ENCODE data around the gene FATE1. TPM values are rescaled to one million over a fixed set of nuclear protein-coding genes. Genes with fewer than 3 reads are reported as not detected.
A peak's percentile ranks its signal among the peaks of the same experiment; 100 is the strongest.
"Not testable (repeated sequence)": the region's sequence is repeated elsewhere in the genome, so short reads cannot be mapped to it uniquely, and the experiment has no call there.

The FATE1 gene
- total and polyA plus RNA-seq, 9 donors = 1.2 to 3.7 (median 1.9) TPM

DNA sequence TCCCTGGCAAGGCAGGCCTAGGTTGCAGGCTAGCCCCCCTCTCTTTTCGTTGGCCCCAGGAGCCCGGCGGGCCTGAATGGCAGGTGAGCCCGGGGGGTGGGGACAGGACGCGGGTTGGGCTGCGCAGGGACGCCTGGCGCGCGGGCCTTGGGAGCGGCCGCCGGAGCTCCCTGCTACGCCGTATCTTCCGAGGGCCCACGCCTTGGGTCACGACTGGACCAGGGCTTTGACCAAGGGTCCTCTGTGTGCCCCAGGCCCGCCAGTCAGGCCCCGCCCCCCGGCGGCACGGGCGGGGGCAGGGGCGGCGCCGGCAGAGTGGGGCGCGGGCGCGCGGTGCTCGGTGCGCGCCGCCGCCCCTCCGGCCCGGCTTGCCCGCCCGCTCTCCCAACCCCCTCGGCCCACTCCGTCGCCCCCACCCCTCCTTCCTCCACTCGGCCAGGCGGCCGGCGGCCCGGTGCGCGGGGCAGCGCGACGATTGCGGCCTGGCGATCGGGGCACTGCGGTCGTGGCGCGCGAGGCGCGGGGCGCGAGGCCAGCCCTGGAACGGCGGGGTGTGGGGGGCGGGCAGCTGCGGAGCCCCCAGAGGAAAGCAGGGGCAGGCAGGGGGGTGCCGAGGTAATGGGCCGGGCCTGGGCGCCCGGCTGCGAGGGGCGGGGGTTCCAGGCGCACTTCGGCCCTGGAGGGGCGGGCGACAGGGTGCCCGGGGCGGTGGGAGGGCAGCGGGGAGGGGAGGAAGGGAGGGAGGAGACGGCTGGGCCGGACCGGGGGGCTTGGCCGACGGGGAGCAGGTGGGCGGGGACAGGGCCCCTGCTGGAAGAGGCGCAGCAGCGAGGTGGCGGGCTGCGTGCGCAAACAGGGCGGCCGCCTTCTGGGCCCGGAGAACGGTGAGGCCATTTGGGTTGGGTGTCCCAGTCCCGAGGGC lies 20.9 kb upstream of the FATE1 start, which contains the start of gene PRRG3:
PRRG3 (plus strand) TSS at position 798 of the 922 bp plus-strand sequence. CDS start 3,357 bp downstream, outside the sequence.
- Histone ChIP-seq H3K9me3 (replicated peaks; ENCODE audit: control insufficient read depth, low read depth, low read length) (no peaks in the 10 kb centered on the region), H3K27ac (ENCODE audit: low read length) (peak within 1 kb of the TSS; percentile 82), H3K4me1 (ENCODE audit: control insufficient read depth, insufficient read depth, low read length) (peaks cover 20% of the 10 kb centered on the region), H3K36me3 (ENCODE audit: control insufficient read depth, insufficient read depth, low read length) (peaks cover 7% of the 10 kb centered on the region), H3K4me3 (ENCODE audit: low read length) (peak within 1 kb of the TSS; percentile 43), H3K27me3 (ENCODE audit: control insufficient read depth, insufficient read depth, low read length) (peaks cover 19% of the 10 kb centered on the region)
- 36% methylated on average over 86 of the region's 100 CpGs for WGBS (ENCODE audit: insufficient coverage)
- DNase-seq = peak; percentile 78

- Histone ChIP-seq H3K4me1 (ENCODE audit: control insufficient read depth, insufficient read depth, low read length) (peaks cover 20% of the 10 kb centered on the region), H3K9me3 (replicated peaks; ENCODE audit: control insufficient read depth, low read depth, low read length) (no peaks in the 10 kb centered on the region), H3K4me3 (ENCODE audit: low read length) (peak overlapping the region; percentile 43), H3K36me3 (ENCODE audit: control insufficient read depth, insufficient read depth, low read length) (peaks cover 12% of the 10 kb centered on the region), H3K27ac (ENCODE audit: low read length) (peak overlapping the region; percentile 82), H3K27me3 (ENCODE audit: control insufficient read depth, insufficient read depth, low read length) (peaks cover 21% of the 10 kb centered on the region)
- 36% methylated on average over 15 of the region's 19 CpGs for WGBS (ENCODE audit: insufficient coverage)
- peak; percentile 79 for DNase-seq
These were observed 20.1 kb upstream of the FATE1 start for GRCh38 chrX:151695583-151696340.

- Histone ChIP-seq H3K36me3 (ENCODE audit: control insufficient read depth, insufficient read depth, low read length) (peaks cover 22% of the 10 kb centered on the region), H3K27me3 (ENCODE audit: control insufficient read depth, insufficient read depth, low read length) (peaks cover 26% of the 10 kb centered on the region), H3K27ac (ENCODE audit: low read length) (peak overlapping the region; percentile 82), H3K4me1 (ENCODE audit: control insufficient read depth, insufficient read depth, low read length) (peaks cover 31% of the 10 kb centered on the region)
- DNase-seq = peak; percentile 48
- H3K4me3 ChIP-seq (ENCODE audit: low read length); H3K9me3 ChIP-seq (replicated peaks; ENCODE audit: control insufficient read depth, low read depth, low read length): not testable (repeated sequence)
- 60% methylated on average over 1 of the region's 8 CpGs for WGBS (ENCODE audit: insufficient coverage)
These were observed 18.8 kb upstream of the FATE1 start for GRCh38 chrX:151697082-151697481.

DNA sequence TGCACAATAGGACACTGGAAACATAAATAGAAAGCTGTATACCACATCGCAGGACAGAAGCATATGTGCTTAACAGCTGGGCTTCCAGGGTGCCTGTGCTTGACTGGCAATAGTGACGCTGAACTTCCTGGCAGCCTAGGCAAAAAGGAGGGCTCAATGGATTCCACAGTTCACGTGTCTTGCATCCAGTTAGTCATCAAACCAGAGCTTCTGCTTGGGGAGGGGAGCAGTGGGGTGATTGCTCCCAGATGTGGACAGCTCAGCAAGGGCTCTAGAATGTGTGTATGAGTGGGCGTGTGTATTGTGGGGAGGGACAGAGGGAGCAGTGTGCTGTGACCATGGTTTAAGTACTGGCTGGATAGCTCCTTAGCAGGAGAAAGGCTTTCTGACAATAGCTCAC lies 18.3 kb upstream of the FATE1 start:
- H3K4me3 ChIP-seq (ENCODE audit: low read length) = no peak overlapping the region
- no peaks in the 10 kb centered on the region for H3K9me3 ChIP-seq (replicated peaks; ENCODE audit: control insufficient read depth, low read depth, low read length)
- peak; percentile 96 for DNase-seq
- peaks cover 26% of the 10 kb centered on the region for H3K27me3 ChIP-seq (ENCODE audit: control insufficient read depth, insufficient read depth, low read length)
- WGBS (ENCODE audit: insufficient coverage) = 63% methylated on average over 4 of the region's 4 CpGs
- peak overlapping the region; percentile 82 for H3K27ac ChIP-seq (ENCODE audit: low read length)
- H3K36me3 ChIP-seq (ENCODE audit: control insufficient read depth, insufficient read depth, low read length) = peaks cover 22% of the 10 kb centered on the region
- peaks cover 35% of the 10 kb centered on the region for H3K4me1 ChIP-seq (ENCODE audit: control insufficient read depth, insufficient read depth, low read length)

GRCh38 chrX:151698485-151698884 lies 17.4 kb upstream of the FATE1 start:
- Histone ChIP-seq H3K4me1 (ENCODE audit: control insufficient read depth, insufficient read depth, low read length) (peaks cover 44% of the 10 kb centered on the region), H3K4me3 (ENCODE audit: low read length) (no peak overlapping the region), H3K9me3 (replicated peaks; ENCODE audit: control insufficient read depth, low read depth, low read length) (no peaks in the 10 kb centered on the region), H3K36me3 (ENCODE audit: control insufficient read depth, insufficient read depth, low read length) (peaks cover 22% of the 10 kb centered on the region), H3K27me3 (ENCODE audit: control insufficient read depth, insufficient read depth, low read length) (peaks cover 24% of the 10 kb centered on the region), H3K27ac (ENCODE audit: low read length) (no peak overlapping the region)
- no peak for DNase-seq
- 69% methylated on average over 5 of the region's 6 CpGs for WGBS (ENCODE audit: insufficient coverage)

DNA sequence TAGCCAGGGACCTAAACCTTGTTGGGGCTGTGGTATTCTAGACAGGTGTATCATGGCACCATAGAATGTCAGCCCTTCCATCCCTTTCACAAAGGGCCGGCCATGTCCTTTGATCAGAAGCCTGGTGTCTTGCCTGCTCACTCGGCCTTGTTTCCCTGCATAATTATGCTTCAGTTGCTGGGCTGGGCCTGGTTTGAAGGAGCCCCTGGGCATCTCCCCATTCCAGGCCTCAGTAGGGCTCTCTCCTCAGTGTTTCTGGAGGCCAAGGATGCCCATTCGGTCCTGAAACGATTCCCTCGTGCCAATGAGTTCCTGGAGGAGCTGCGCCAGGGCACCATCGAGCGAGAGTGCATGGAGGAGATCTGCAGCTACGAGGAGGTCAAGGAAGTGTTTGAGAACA lies 16.1 kb upstream of the FATE1 start:
- peaks cover 22% of the 10 kb centered on the region for H3K36me3 ChIP-seq (ENCODE audit: control insufficient read depth, insufficient read depth, low read length)
- H3K4me1 ChIP-seq (ENCODE audit: control insufficient read depth, insufficient read depth, low read length) = peaks cover 53% of the 10 kb centered on the region
- peaks cover 23% of the 10 kb centered on the region for H3K27me3 ChIP-seq (ENCODE audit: control insufficient read depth, insufficient read depth, low read length)
- no peak overlapping the region for H3K4me3 ChIP-seq (ENCODE audit: low read length)
- no peak overlapping the region for H3K27ac ChIP-seq (ENCODE audit: low read length)
- 84% methylated on average over 9 of the region's 9 CpGs for whole genome bisulfite sequencing (ENCODE audit: insufficient coverage)
- no peak for DNase-seq
- H3K9me3 ChIP-seq (replicated peaks; ENCODE audit: control insufficient read depth, low read depth, low read length) = no peaks in the 10 kb centered on the region

GRCh38 chrX:151700581-151700980 lies 15.3 kb upstream of the FATE1 start:
- H3K4me1 ChIP-seq (ENCODE audit: control insufficient read depth, insufficient read depth, low read length) = peaks cover 57% of the 10 kb centered on the region
- peaks cover 26% of the 10 kb centered on the region for H3K27me3 ChIP-seq (ENCODE audit: control insufficient read depth, insufficient read depth, low read length)
- no peak for DNase-seq
- no peak overlapping the region for H3K4me3 ChIP-seq (ENCODE audit: low read length)
- no peak overlapping the region for H3K27ac ChIP-seq (ENCODE audit: low read length)
- 87% methylated on average over 13 of the region's 16 CpGs for WGBS (ENCODE audit: insufficient coverage)
- peaks cover 22% of the 10 kb centered on the region for H3K36me3 ChIP-seq (ENCODE audit: control insufficient read depth, insufficient read depth, low read length)
- no peaks in the 10 kb centered on the region for H3K9me3 ChIP-seq (replicated peaks; ENCODE audit: control insufficient read depth, low read depth, low read length)

- Histone ChIP-seq H3K4me1 (ENCODE audit: control insufficient read depth, insufficient read depth, low read length) (peaks cover 56% of the 10 kb centered on the region), H3K27ac (ENCODE audit: low read length) (no peak overlapping the region), H3K4me3 (ENCODE audit: low read length) (no peak overlapping the region), H3K27me3 (ENCODE audit: control insufficient read depth, insufficient read depth, low read length) (peaks cover 26% of the 10 kb centered on the region), H3K9me3 (replicated peaks; ENCODE audit: control insufficient read depth, low read depth, low read length) (no peaks in the 10 kb centered on the region), H3K36me3 (ENCODE audit: control insufficient read depth, insufficient read depth, low read length) (peaks cover 22% of the 10 kb centered on the region)
- WGBS (ENCODE audit: insufficient coverage) = no CpG with 5 or more reads among the region's 4 CpGs
- DNase-seq = no peak
These were observed 14.8 kb upstream of the FATE1 start for GRCh38 chrX:151701071-151701470.

DNA sequence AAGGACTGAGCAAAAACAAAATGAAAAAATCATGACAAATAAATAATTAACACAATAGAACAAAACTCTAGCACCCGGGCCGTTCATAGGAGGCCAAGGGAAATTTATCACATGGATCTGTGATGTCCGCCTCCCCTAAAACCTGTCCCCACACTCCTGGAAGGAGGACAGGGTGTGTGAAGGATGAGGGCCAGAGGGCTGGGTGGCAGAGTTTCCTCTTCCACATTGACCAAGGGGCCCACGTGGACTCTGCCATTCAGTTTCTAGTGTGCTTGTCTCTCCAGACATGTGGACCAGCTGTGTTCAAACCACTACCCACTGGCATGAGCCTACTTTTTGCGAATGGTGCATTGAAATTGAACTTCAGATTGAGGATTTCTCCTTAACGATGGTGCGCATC lies 14.3 kb upstream of the FATE1 start:
- Histone ChIP-seq H3K4me3 (ENCODE audit: low read length) (no peak overlapping the region), H3K27ac (ENCODE audit: low read length) (no peak overlapping the region), H3K9me3 (replicated peaks; ENCODE audit: control insufficient read depth, low read depth, low read length) (no peaks in the 10 kb centered on the region), H3K36me3 (ENCODE audit: control insufficient read depth, insufficient read depth, low read length) (peaks cover 22% of the 10 kb centered on the region), H3K27me3 (ENCODE audit: control insufficient read depth, insufficient read depth, low read length) (peaks cover 26% of the 10 kb centered on the region), H3K4me1 (ENCODE audit: control insufficient read depth, insufficient read depth, low read length) (peaks cover 52% of the 10 kb centered on the region)
- 87% methylated on average over 3 of the region's 7 CpGs for WGBS (ENCODE audit: insufficient coverage)
- no peak for DNase-seq

All from muscle of leg (tissue), 11 donors.